Mucosa of rectum (tissue), 2 donors: ENCODE measurements around the gene UTP25.
"Not testable (repeated sequence)": the region's sequence is repeated elsewhere in the genome, so short reads cannot be mapped to it uniquely, and the experiment has no call there.

Source experiments
- H3K27ac ChIP-seq, 2 donors: one replicate each; pipeline ENCODE4 v1.7.0; 2013; ENCODE audit warnings: inconsistent platforms in 2 of 2, low read depth in 2 of 2, low read length in 2 of 2
- H3K27me3 ChIP-seq, 2 donors: one replicate each; pipeline ENCODE4 v1.7.0; 2013; ENCODE audit warnings: low read length in 2 of 2; ENCODE audit not compliant: control insufficient read depth in 2 of 2, insufficient read depth in 2 of 2
- H3K36me3 ChIP-seq, 2 donors: one replicate each; pipeline ENCODE4 v1.7.0; 2013; ENCODE audit warnings: low read length in 2 of 2; ENCODE audit not compliant: control insufficient read depth in 2 of 2, insufficient read depth in 2 of 2
- H3K4me1 ChIP-seq, 2 donors: one replicate each; pipeline ENCODE4 v1.7.0; 2013; ENCODE audit warnings: low read length in 2 of 2, mild to moderate bottlenecking in 1 of 2; ENCODE audit not compliant: control insufficient read depth in 2 of 2, insufficient read depth in 2 of 2
- H3K4me3 ChIP-seq, 2 donors: one replicate each; pipeline ENCODE4 v1.7.0; 2013; ENCODE audit warnings: low read length in 2 of 2
- H3K9ac ChIP-seq, 2 donors: one replicate each; pipeline ENCODE4 v1.7.0; 2013; ENCODE audit warnings: low read length in 2 of 2, low read depth in 1 of 2, mild to moderate bottlenecking in 1 of 2
- H3K9me3 ChIP-seq, 2 donors: one replicate each; pipeline ENCODE4 v1.7.0; 2013; ENCODE audit warnings: low read length in 2 of 2; ENCODE audit not compliant: control insufficient read depth in 2 of 2
- donor health status: healthy.
- donor health status: Normal muscosa, but diverticular disease.

UTP25 gene

DNA sequence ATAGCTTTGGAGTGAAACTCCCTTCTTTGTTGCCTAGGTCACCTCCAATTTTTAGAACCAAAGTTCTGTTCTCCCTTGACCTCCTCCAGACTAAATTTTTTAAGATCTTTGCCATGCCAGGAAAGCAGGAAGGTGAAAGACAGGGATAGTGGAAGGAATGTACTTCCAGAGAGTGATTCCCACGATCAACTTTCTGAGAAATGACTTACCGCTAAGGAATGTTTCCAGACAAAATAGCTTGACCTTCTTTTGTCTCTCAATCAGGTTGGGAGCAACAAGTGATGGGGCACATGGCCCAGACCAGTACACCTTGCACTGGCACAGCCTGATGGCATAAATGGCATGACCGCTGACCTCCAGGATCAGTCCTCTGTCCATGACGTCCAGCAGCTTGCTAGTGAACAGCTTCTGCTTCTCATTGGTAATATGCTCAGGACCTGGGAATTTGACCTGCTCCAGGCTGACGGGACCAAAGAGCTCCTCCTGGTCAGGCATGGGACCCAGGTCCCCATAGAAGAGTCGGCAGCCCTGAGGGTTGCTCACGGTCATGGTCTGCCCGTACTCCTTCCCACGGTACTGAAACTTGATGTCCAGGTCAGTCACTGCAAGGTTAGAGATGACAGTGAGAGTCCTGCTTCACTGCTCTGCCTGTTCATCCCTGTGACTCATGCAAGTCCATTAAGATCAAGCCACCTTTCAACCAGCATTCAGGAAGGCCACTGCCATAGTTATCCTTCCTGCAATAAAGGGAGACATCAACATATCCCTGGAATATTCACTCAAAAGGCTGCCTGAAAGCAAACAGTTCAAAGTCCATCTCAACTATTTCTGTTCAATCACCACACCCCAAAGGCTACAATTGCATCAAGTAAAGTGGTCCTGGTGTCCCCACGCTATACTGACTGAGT lies 37.2 kb upstream of the UTP25 start:
- no peak overlapping the region for H3K4me3 ChIP-seq
- H3K4me1 ChIP-seq: peaks cover 22 to 47% of the 10 kb centered on the region in 2 donors
- no peaks in the 10 kb centered on the region for H3K27me3 ChIP-seq
- peak overlapping the region; percentile 68 to 81 for H3K27ac ChIP-seq
- no peak overlapping the region for H3K9ac ChIP-seq
- no peaks in the 10 kb centered on the region for H3K9me3 ChIP-seq
- H3K36me3 ChIP-seq: peaks cover 36 to 56% of the 10 kb centered on the region in 2 donors

- Histone ChIP-seq H3K4me1 (peaks cover 17 to 39% of the 10 kb centered on the region in 2 donors), H3K4me3 (no peak overlapping the region), H3K36me3 (peaks cover 39 to 59% of the 10 kb centered on the region in 2 donors), H3K27ac (peak overlapping the region; percentile 68 to 81), H3K27me3 (no peaks in the 10 kb centered on the region), H3K9me3 (no peaks in the 10 kb centered on the region), H3K9ac (no peak overlapping the region)
Measured at GRCh38 chr1:209791920-209792319, 35.9 kb upstream of the UTP25 start.

DNA sequence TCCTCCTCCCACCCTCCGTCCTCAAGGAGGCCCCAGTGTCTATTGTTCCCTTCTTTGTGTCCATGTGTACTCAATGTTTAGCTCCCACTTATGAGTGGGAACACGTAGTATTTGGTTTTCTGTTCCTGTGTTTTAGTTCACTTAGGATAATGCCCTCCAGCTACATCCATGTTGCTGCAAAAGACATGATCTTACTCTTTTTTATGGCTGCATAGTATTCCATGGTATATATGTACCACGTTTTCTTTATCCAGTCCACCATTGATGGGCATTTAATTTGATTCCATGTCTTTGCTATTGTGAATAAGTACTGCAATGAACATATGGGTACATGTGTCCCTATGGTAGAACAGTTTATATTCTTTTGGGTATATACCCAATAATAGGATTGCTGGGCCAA lies 34.1 kb upstream of the UTP25 start:
- H3K4me1 ChIP-seq: peaks cover 7 to 24% of the 10 kb centered on the region in 2 donors
- H3K9ac ChIP-seq, H3K27ac ChIP-seq, H3K27me3 ChIP-seq, H3K4me3 ChIP-seq, H3K9me3 ChIP-seq: not testable (repeated sequence)
- peaks cover 39 to 51% of the 10 kb centered on the region in 2 donors for H3K36me3 ChIP-seq

DNA sequence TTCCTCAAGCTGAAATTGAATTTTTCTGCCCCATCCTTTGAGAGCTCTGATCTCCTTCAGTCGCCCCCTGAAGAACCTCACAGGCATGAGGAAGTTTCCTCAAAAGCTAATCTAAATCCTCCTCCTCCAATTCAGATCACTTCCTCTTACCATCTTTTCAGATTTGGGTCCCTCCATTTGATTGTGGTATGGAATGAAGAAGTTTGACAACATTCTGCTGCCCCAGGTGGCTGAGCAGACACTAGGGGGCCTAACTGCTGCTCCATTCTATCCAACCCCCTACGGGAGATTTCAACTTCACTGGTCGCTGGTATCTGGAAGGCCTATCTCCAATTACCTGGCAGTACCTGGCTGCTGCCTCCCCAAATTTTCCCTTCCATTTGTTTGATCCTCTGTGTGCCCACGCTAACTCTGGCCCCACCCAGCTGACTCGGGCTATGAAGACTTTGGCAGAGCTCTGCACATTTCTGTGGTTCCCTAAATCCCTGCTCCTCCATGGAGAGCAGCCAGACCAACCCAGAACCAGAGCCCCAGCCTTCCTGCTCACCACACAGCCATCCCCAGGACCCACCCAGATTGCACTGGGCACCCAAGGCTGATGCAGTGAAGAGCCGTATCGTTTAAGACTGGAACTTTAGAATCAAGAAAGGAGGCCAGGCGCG lies 29.7 kb upstream of the UTP25 start:
- H3K9me3 ChIP-seq: no peaks in the 10 kb centered on the region
- no peak overlapping the region for H3K27ac ChIP-seq
- no peak overlapping the region for H3K9ac ChIP-seq
- H3K4me3 ChIP-seq: no peak overlapping the region
- no peaks in the 10 kb centered on the region for H3K27me3 ChIP-seq
- peaks cover 29 to 50% of the 10 kb centered on the region in 2 donors for H3K36me3 ChIP-seq
- H3K4me1 ChIP-seq: peaks cover 0 to 11% of the 10 kb centered on the region in 2 donors

DNA sequence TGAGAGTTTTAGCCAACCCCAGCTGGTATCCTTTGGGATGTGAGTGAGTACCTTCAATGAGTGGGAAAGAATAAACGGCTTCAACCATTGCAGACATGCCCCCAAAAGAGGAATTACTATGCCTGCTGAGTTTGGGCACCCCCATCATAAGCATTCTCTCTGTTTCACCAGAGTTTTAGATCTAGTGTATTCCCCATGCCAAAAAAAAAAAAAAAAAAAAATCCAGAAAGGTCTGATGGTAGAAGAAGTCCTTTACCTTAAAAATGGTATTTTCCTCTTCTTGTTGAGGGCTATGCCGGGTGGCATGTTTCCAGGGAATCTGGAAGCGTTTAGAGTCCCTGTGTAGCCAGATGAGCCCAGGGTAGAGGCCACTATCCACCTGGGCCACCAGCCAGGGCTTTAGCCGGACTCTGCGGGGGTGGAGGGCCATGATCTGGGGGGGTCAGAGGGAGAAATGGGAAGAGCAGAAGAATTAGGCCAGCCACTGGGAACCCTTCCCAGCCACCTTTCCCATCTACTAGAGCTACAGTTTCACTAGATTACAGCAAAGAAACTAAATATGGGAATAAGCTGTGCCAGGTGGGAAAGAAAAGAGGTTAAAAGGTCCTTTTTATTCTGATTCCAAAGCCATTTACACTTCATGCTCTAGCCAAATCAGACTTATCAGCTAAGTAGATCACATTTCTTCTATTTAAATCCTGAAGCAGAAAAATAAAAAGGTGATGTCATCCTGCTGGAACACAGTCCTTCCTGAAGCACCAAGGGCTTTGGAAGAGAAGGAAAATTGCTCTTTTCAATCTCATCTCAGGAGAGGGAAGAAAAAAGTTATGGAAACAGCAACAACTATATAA lies 26.6 kb upstream of the UTP25 start:
- Histone ChIP-seq H3K27me3 (no peaks in the 10 kb centered on the region), H3K9me3 (no peaks in the 10 kb centered on the region), H3K9ac (peak overlapping the region in 1 of 2 donors; percentile 2), H3K36me3 (peaks cover 7 to 26% of the 10 kb centered on the region in 2 donors), H3K4me3 (no peak overlapping the region), H3K4me1 (peaks cover 7 to 18% of the 10 kb centered on the region in 2 donors), H3K27ac (peak overlapping the region in 1 of 2 donors; percentile 59)

DNA sequence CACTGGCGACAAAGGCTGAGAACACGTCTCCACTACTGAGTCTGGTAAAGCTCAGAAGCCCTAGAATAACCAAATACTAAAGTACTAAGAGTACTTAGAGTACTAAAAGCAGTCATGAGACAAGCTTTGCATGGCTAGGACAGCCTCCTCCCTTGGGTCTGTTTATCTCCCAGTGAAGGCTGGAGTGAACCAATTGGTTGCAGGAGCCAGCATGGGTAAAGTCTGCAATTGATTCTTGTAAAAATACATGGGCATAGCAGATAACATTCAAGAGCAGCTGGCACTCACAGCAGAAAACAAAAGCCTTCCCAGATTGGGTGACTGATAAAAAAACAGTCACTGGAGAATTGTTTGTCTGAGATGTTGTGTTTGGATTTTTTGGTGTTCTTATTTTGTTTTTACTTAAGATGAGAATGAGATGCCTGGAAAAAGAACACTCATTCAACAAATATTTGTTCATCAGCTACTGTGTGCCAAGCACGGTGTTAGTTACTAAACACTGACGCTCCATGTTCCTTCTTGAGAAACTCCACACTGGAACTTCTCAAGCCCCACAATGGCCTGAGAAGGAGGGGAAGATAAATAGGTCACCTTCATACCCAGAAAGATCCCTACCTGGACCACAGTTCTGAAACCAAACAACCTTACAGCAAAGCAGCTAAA lies 25.5 kb upstream of the UTP25 start:
- no peak overlapping the region for H3K4me3 ChIP-seq
- H3K9me3 ChIP-seq: no peaks in the 10 kb centered on the region
- no peaks in the 10 kb centered on the region for H3K27me3 ChIP-seq
- peak overlapping the region in 1 of 2 donors; percentile 59 for H3K27ac ChIP-seq
- H3K4me1 ChIP-seq: peaks cover 7 to 24% of the 10 kb centered on the region in 2 donors
- H3K9ac ChIP-seq: peak overlapping the region in 1 of 2 donors; percentile 21
- peaks cover 7 to 24% of the 10 kb centered on the region in 2 donors for H3K36me3 ChIP-seq

- peak overlapping the region in 1 of 2 donors; percentile 33 for H3K4me3 ChIP-seq
- H3K27ac ChIP-seq: peak overlapping the region in 1 of 2 donors; percentile 59
- H3K4me1 ChIP-seq: peaks cover 7 to 24% of the 10 kb centered on the region in 2 donors
- H3K9ac ChIP-seq: peak overlapping the region in 1 of 2 donors; percentile 21
- peaks cover 7 to 21% of the 10 kb centered on the region in 2 donors for H3K36me3 ChIP-seq
- H3K27me3 ChIP-seq: no peaks in the 10 kb centered on the region
- H3K9me3 ChIP-seq: no peaks in the 10 kb centered on the region
Measured at GRCh38 chr1:209802780-209803152, 25.0 kb upstream of the UTP25 start.

GRCh38 chr1:209803568-209803967 lies 24.2 kb upstream of the UTP25 start:
- Histone ChIP-seq H3K9me3 (no peaks in the 10 kb centered on the region), H3K27ac (peak overlapping the region in 1 of 2 donors; percentile 59), H3K4me3 (peak overlapping the region; percentile 3 to 10), H3K27me3 (no peaks in the 10 kb centered on the region), H3K9ac (no peak overlapping the region), H3K4me1 (peaks cover 9 to 30% of the 10 kb centered on the region in 2 donors), H3K36me3 (peaks cover 7 to 21% of the 10 kb centered on the region in 2 donors)

DNA sequence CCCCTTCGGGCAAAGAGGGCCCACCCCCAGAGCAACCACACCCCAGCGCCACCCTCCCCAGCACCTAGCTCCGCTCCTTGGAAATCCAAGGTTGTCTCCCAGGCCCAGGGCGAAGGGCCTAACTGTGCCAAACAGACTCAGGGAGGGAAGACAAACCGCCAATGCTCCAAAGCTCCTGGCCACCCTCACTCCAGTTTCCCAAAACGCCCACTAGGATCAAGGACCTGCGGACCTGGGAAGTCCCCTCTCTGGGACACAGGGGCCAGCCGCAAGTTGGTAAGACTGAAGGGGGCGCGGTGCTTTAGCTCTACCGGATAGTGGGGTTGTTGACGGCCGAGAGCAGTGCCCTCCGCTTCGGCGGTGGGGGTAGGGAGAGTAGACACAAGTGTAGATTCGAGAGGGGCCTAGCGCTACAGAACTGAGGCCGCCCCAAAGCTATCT lies 22.4 kb upstream of the UTP25 start:
- Histone ChIP-seq H3K27me3 (no peaks in the 10 kb centered on the region), H3K4me1 (peaks cover 9 to 30% of the 10 kb centered on the region in 2 donors), H3K9me3 (no peaks in the 10 kb centered on the region), H3K36me3 (peaks cover 0 to 13% of the 10 kb centered on the region in 2 donors), H3K4me3 (peak overlapping the region; percentile 87 to 96), H3K9ac (peak overlapping the region; percentile 98 to 100), H3K27ac (peak overlapping the region; percentile 91 to 97)
